Effector memory CD4-positive, alpha-beta T cell (primary cell): ENCODE measurements around the gene RANBP3.
"Not testable (repeated sequence)": the region's sequence is repeated elsewhere in the genome, so short reads cannot be mapped to it uniquely, and the experiment has no call there.

Source experiments
- DNase-seq, 3 donors: peaks; one replicate each; pipeline ENCODE4 v3.0.0-alpha.2; 2020
- H3K27ac ChIP-seq: 2 replicates; pipeline ENCODE4 v1.7.0; 2013; ENCODE audit warnings: mild to moderate bottlenecking, low read length, moderate library complexity; ENCODE audit not compliant: insufficient read depth, poor library complexity, severe bottlenecking
- H3K27me3 ChIP-seq: replicated peaks from 2 replicates; pipeline ENCODE4 v1.7.0; 2013; ENCODE audit warnings: mild to moderate bottlenecking, low read length; ENCODE audit not compliant: insufficient read depth, control insufficient read depth, poor library complexity, severe bottlenecking
- H3K36me3 ChIP-seq: 2 replicates; pipeline ENCODE4 v1.7.0; 2013; ENCODE audit warnings: mild to moderate bottlenecking, low read length, moderate library complexity; ENCODE audit not compliant: control insufficient read depth, insufficient read depth
- H3K4me1 ChIP-seq: 2 replicates; pipeline ENCODE4 v1.7.0; 2013; ENCODE audit warnings: low read length, mild to moderate bottlenecking; ENCODE audit not compliant: control insufficient read depth, insufficient read depth, poor library complexity, severe bottlenecking
- H3K4me3 ChIP-seq: 2 replicates; pipeline ENCODE4 v1.7.0; 2013; ENCODE audit warnings: low read length, low read depth, mild to moderate bottlenecking; ENCODE audit not compliant: insufficient read depth, poor library complexity, severe bottlenecking
- H3K9me3 ChIP-seq: 2 replicates; pipeline ENCODE4 v1.7.0; 2013; ENCODE audit warnings: mild to moderate bottlenecking, low read length, moderate library complexity; ENCODE audit not compliant: control insufficient read depth
- total RNA-seq, 3 donors: gene quantifications; one replicate each; lab custom pipeline; 2026; lab: John Stamatoyannopoulos, UW

Gene RANBP3
- 59.7 to 76.3 (median 62.9) reads per million in 3 donors for total RNA-seq

- Histone ChIP-seq H3K27me3 (no peaks in the 10 kb centered on the region), H3K4me3 (peak within 1 kb of the TSS; percentile 95), H3K9me3 (no peaks in the 10 kb centered on the region), H3K27ac (peak within 1 kb of the TSS; percentile 87), H3K4me1 (peaks cover 28% of the 10 kb centered on the region), H3K36me3 (peaks cover 17% of the 10 kb centered on the region)
- peak; percentile 98 to 99 (median 98) for DNase-seq
These were observed at the start of gene RANBP3 for GRCh38 chr19:5977785-5978605. Gene RANBP3 (minus strand): TSS chr19:5978140. CDS start chr19:5978082, 58 bp downstream.

GRCh38 chr19:6026390-6027227 is 48.7 kb upstream of the RANBP3 start:
- H3K9me3 ChIP-seq = no peaks in the 10 kb centered on the region
- H3K27ac ChIP-seq = no peak overlapping the region
- H3K4me1 ChIP-seq = no peaks in the 10 kb centered on the region
- H3K4me3 ChIP-seq = no peak overlapping the region
- H3K36me3 ChIP-seq = no peaks in the 10 kb centered on the region
- H3K27me3 ChIP-seq = no peaks in the 10 kb centered on the region
- no peak for DNase-seq

- not testable (repeated sequence) for H3K4me3 ChIP-seq, H3K36me3 ChIP-seq, H3K27me3 ChIP-seq, DNase-seq, H3K9me3 ChIP-seq, H3K4me1 ChIP-seq, H3K27ac ChIP-seq
These were observed 46.8 kb upstream of the RANBP3 start for GRCh38 chr19:6024756-6025155.

DNA sequence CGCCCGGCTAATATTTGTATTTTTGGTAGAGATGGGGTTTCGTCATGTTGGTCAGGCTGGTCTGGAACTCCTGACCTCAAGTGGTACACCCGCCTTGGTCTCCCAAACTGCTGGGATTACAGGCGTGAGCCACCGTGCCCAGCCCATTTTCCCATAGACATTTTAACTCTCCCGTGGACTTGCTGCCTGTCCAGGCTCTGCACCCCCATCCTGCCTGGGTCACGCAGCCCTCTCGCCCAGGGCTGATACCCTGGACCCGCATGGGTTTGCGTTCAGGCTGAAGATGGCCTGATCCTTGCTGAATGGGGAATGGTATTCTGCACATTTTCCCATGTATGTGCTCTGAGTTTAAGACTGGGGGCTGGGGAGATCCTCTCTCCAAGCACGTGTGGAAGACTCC is 46.0 kb upstream of the RANBP3 start:
- Histone ChIP-seq H3K27ac (no peak overlapping the region), H3K4me1 (no peaks in the 10 kb centered on the region), H3K27me3 (no peaks in the 10 kb centered on the region), H3K9me3 (no peaks in the 10 kb centered on the region), H3K36me3 (no peaks in the 10 kb centered on the region), H3K4me3 (no peak overlapping the region)
- DNase-seq = no peak

- DNase-seq = no peak
- Histone ChIP-seq H3K27me3 (no peaks in the 10 kb centered on the region), H3K36me3 (no peaks in the 10 kb centered on the region), H3K4me3 (no peak overlapping the region), H3K27ac (no peak overlapping the region), H3K9me3 (no peaks in the 10 kb centered on the region), H3K4me1 (no peaks in the 10 kb centered on the region)
These were observed 45.2 kb upstream of the RANBP3 start for GRCh38 chr19:6023085-6023682.

DNA sequence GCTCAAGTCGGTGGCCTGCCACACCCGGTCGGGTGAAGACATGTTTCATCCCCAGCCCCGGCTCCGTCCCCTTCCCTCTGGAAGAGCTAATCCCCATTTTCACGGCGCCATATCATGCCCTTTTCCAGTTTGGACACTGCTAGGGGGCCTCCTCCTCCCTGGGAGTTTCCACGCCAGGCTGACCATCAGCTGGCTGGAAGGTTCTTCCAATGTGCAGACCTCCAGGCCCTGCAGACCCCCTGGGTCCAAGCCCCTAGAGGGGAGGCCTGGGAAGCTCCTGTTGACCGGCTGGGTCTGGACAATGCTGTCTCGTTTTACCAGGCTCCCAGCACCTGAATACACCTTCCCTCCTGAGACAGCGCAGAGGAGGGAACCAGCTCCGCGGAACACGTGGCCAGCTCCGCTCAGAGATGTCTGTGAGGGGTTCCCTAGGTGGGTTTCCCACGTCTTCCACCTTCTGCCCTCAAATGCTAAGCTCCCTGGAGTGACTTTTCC is 44.7 kb upstream of the RANBP3 start:
- Histone ChIP-seq H3K27ac (no peak overlapping the region), H3K36me3 (no peaks in the 10 kb centered on the region)

GRCh38 chr19:6021878-6022569 is 44.1 kb upstream of the RANBP3 start:
- H3K4me1 ChIP-seq = no peaks in the 10 kb centered on the region
- no peaks in the 10 kb centered on the region for H3K36me3 ChIP-seq
- H3K9me3 ChIP-seq = no peaks in the 10 kb centered on the region
- H3K27ac ChIP-seq = no peak overlapping the region
- no peak overlapping the region for H3K4me3 ChIP-seq
- no peaks in the 10 kb centered on the region for H3K27me3 ChIP-seq
- peak; percentile 41 to 63 (median 44) for DNase-seq

More for the DNA sequence above, 44.7 kb upstream of the RANBP3 start:
- Histone ChIP-seq H3K27me3 (no peaks in the 10 kb centered on the region), H3K4me1 (no peaks in the 10 kb centered on the region), H3K4me3 (no peak overlapping the region), H3K9me3 (no peaks in the 10 kb centered on the region)
- DNase-seq = no peak

DNA sequence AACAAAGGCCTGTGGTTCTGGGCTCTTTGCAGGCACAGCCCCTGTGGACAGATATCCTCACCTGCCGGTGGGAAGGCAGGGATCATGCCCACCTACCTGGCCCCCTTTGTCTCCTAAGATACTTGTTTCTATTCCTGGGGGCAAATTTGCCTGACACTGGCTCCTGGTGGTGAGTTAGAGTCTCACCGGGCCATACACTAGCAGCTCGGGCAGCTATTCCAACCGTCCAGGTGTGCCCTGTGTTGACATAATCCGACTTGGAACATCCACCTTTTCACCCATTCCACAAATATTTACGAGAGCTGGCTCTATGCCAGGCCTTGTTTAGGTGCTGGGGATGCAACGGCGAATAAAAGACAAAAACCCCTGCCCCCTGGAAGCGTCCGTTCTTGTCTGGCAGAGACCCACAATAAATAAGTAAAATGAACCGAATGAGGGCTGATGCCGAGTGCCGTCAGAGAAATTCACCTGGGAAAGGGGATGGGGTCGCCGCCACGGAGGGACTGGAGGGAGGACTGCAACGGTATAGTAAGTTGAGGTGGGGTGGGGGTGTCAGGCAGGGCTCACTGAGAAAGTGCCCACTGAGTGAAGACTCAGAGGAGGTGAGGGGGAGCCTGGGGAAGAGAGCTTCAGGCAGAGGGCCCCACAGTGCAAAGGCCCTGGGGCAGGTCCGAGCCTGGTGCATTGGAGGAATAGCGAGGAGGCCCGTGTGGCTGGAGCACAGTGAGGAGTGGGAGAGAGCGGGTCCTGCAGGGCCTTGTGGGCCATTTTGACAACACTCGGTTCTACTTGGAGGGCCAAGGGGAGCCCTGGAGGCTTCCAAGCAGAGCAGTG is 43.2 kb upstream of the RANBP3 start:
- Histone ChIP-seq H3K4me3 (no peak overlapping the region), H3K27ac (no peak overlapping the region), H3K4me1 (no peaks in the 10 kb centered on the region), H3K36me3 (no peaks in the 10 kb centered on the region), H3K9me3 (no peaks in the 10 kb centered on the region), H3K27me3 (no peaks in the 10 kb centered on the region)
- no peak for DNase-seq
